A673 (cell line): Measurements from ENCODE around the gene RPS6KA5. TPM values are rescaled to one million over a fixed set of nuclear protein-coding genes. Genes with fewer than 3 reads are reported as not detected.
"Not testable (repeated sequence)": the region's sequence is repeated elsewhere in the genome, so short reads cannot be mapped to it uniquely, and the experiment has no call there.

Source experiments
- BruUV-seq: library from RNA; stranded (reverse); fragments of 400-500 nt; replicated peaks from 2 replicates; lab custom pipeline; 2021; lab: Mats Ljungman, UMichigan
- CTCF ChIA-PET: fragments of 300-600 bp; sonication (Branson Sonifier 250); formaldehyde crosslinking; loops from one replicate; lab custom pipeline; 2022; ENCODE audit warnings: antibody characterized with exemption; lab: Charles Lee
- POLR2A ChIA-PET: fragments of 300-600 bp; sonication (Branson Sonifier 250); formaldehyde crosslinking; loops from one replicate; lab custom pipeline; 2022; ENCODE audit warnings: antibody characterized with exemption; ENCODE audit not compliant: low non-redundant PET; lab: Charles Lee
- DNase-seq: peaks from one replicate; pipeline ENCODE4 v3.0.0-alpha.2; 2015; ENCODE audit warnings: low spot score
- H3K27ac ChIP-seq: fragments of 200-600 bp; sonication (generic); 2 replicates; pipeline ENCODE4 v1.5.1; 2016; ENCODE audit warnings: mixed run types, low read depth, mild to moderate bottlenecking, mixed read lengths, antibody characterized with exemption, low read length; ENCODE audit not compliant: poor library complexity, severe bottlenecking
- H3K27me3 ChIP-seq: fragments of 200-600 bp; sonication (generic); replicated peaks from 2 replicates; pipeline ENCODE4 v1.6.1; 2017; ENCODE audit warnings: mixed run types, low read depth, mild to moderate bottlenecking, mixed read lengths, antibody characterized with exemption, low read length; ENCODE audit not compliant: insufficient read depth, poor library complexity
- H3K36me3 ChIP-seq: fragments of 200-600 bp; sonication (generic); 2 replicates; pipeline ENCODE4 v1.6.1; 2016; ENCODE audit warnings: mixed run types, mild to moderate bottlenecking, mixed read lengths, antibody characterized with exemption, low read length; ENCODE audit not compliant: insufficient read depth, poor library complexity, severe bottlenecking
- H3K4me1 ChIP-seq: fragments of 200-600 bp; sonication (generic); 2 replicates; pipeline ENCODE4 v1.6.1; 2017; ENCODE audit warnings: mixed run types, mild to moderate bottlenecking, mixed read lengths, antibody characterized with exemption, low read length; ENCODE audit not compliant: insufficient read depth, poor library complexity, severe bottlenecking
- H3K4me3 ChIP-seq: fragments of 200-600 bp; sonication (generic); 2 replicates; pipeline ENCODE4 v1.5.1; 2016; ENCODE audit warnings: low read depth, mixed run types, mild to moderate bottlenecking, mixed read lengths, low read length; ENCODE audit not compliant: poor library complexity, severe bottlenecking
- H3K9me3 ChIP-seq: fragments of 200-600 bp; sonication (generic); 2 replicates; pipeline ENCODE4 v1.6.1; 2016; ENCODE audit warnings: mixed run types, low read depth, mild to moderate bottlenecking, mixed read lengths, antibody characterized with exemption, low read length; ENCODE audit not compliant: poor library complexity, severe bottlenecking
- CTCF ChIP-seq: fragments of 300-800, 200-600 bp; sonication (generic); conservative IDR thresholded peaks from 2 replicates; pipeline ENCODE4 v1.5.1; 2017; ENCODE audit warnings: low read depth, mild to moderate bottlenecking, antibody characterized with exemption, low read length, moderate library complexity, mixed read lengths
- EZH2 ChIP-seq: fragments of 200-600 bp; sonication (generic); IDR thresholded peaks from 2 replicates; pipeline ENCODE4 v1.6.1; 2017; ENCODE audit warnings: borderline replicate concordance, low read depth, mild to moderate bottlenecking, mixed read lengths, antibody characterized with exemption, low read length; ENCODE audit not compliant: poor library complexity, severe bottlenecking
- intact Hi-C: fragments of 100-400 bp; cut with micrococcal nuclease; formaldehyde crosslinking; loops from one replicate; pipeline ENCODE4 v1.10.0; 2022; ENCODE audit not compliant: unreplicated experiment
- total RNA-seq: library from RNA; stranded (reverse); gene quantifications from 2 replicates; pipeline ENCODE4 v1.2.3, GENCODE V29; 2021

RPS6KA5 gene
- total RNA-seq, 1 experiment from 2014 or later: 7.6 TPM

GRCh38 chr14:90857866-90858265, 202.6 kb downstream of the RPS6KA5 start:
- Histone ChIP-seq H3K27me3 (no peaks in the 10 kb centered on the region), H3K36me3 (no peaks in the 10 kb centered on the region), H3K4me3 (no peak overlapping the region), H3K4me1 (no peaks in the 10 kb centered on the region), H3K27ac (no peak overlapping the region), H3K9me3 (no peaks in the 10 kb centered on the region)
- no peak for DNase-seq
- intact Hi-C loops: no loop called here
- no TSS peak for BruUV-seq
- CTCF ChIA-PET: no interaction called here
- no peak for TF ChIP-seq EZH2
- POLR2A ChIA-PET: no interaction called here

- intact Hi-C loops, POLR2A ChIA-PET, H3K9me3 ChIP-seq, H3K27me3 ChIP-seq, H3K4me1 ChIP-seq, H3K36me3 ChIP-seq, DNase-seq, H3K4me3 ChIP-seq, CTCF ChIA-PET, BruUV-seq, H3K27ac ChIP-seq: not testable (repeated sequence)
These were observed 204.3 kb downstream of the RPS6KA5 start for GRCh38 chr14:90856115-90856514.

- no peak overlapping the region for H3K27ac ChIP-seq
- H3K9me3 ChIP-seq: no peaks in the 10 kb centered on the region
- CTCF ChIA-PET: no interaction called here
- no peak overlapping the region for H3K4me3 ChIP-seq
- TF ChIP-seq CTCF: no peak
- TF ChIP-seq EZH2: no peak
- no peaks in the 10 kb centered on the region for H3K36me3 ChIP-seq
- intact Hi-C loops: no loop called here
- no TSS peak for BruUV-seq
- no peaks in the 10 kb centered on the region for H3K27me3 ChIP-seq
- POLR2A ChIA-PET: no interaction called here
- H3K4me1 ChIP-seq: no peaks in the 10 kb centered on the region
- DNase-seq: no peak
These were observed 207.3 kb downstream of the RPS6KA5 start for GRCh38 chr14:90853116-90853515.

GRCh38 chr14:90851327-90852036, 209.0 kb downstream of the RPS6KA5 start:
- no peak for DNase-seq
- BruUV-seq: no TSS peak
- ChIA-PET POLR2A (no interaction called here), CTCF (no interaction called here)
- Histone ChIP-seq H3K4me1 (no peaks in the 10 kb centered on the region), H3K36me3 (no peaks in the 10 kb centered on the region), H3K27me3 (no peaks in the 10 kb centered on the region), H3K9me3 (no peaks in the 10 kb centered on the region), H3K4me3 (no peak overlapping the region), H3K27ac (no peak overlapping the region)
- intact Hi-C loops: no loop called here
- TF ChIP-seq CTCF (no peak), EZH2 (no peak)
